Cerebellar cortex (tissue), 1 donor: ENCODE measurements around the gene GLO1.
A peak's percentile ranks its signal among the peaks of the same experiment; 100 is the strongest.

Experiments
- DNase-seq: peaks from one replicate; pipeline ENCODE4 v3.0.0-alpha.2; 2015; ENCODE audit warnings: low spot score

GLO1 gene

GRCh38 chr6:38671885-38672467 is 31.0 kb downstream of the GLO1 start:
- peak; percentile 68 for DNase-seq

GRCh38 chr6:38658418-38659167 is 44.4 kb downstream of the GLO1 start:
- no peak for DNase-seq

GRCh38 chr6:38656896-38657295 is 46.0 kb downstream of the GLO1 start:
- DNase-seq: no peak

DNA sequence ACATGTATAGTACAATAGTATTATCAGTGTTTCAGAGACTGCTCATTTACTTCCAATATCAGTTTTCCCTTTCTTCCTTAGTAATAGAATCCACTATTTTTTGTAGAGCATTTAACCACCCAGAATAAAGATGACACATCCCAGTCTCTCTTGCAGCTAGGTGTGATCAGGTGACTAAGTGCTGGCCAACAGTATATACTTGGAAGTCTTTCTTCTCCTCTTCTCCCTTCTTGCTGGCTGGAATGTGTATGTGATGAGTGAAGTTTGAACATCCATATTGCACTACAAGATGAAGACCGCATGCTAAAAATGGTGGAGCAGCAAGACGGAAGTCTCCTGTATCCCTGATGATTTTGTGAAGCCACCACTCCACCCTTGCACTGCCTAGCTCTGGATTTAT is 48.7 kb downstream of the GLO1 start:
- no peak for DNase-seq

- no peak for DNase-seq
Measured at GRCh38 chr6:38651121-38651784, 51.7 kb downstream of the GLO1 start.

GRCh38 chr6:38650207-38650752 is 52.7 kb downstream of the GLO1 start:
- no peak for DNase-seq

- DNase-seq: no peak
Measured at GRCh38 chr6:38649744-38650143, 53.2 kb downstream of the GLO1 start.

DNA sequence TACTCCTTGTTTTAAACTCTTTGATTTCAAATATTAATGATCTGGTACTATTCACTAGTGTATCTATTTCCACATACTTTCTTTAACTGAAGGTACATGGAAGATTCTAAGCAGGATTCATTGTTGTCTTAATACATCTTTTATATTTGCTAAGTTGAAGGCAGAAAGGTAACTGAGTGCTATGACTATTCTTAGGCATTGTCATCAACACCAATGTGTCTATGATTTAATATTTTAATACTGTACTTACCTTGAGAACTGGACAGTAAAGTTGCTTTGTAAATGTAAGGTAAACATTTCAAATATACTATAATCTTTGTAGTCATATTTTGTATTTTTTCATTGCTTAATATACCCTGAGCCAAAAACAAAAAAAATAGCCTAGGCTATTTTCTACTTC is 54.3 kb downstream of the GLO1 start:
- no peak for DNase-seq

GRCh38 chr6:38646166-38646878 is 56.6 kb downstream of the GLO1 start:
- no peak for DNase-seq

GRCh38 chr6:38644951-38645350 is 58.0 kb downstream of the GLO1 start:
- DNase-seq: peak; percentile 20

- DNase-seq: no peak
Measured at GRCh38 chr6:38640216-38640909, 62.6 kb downstream of the GLO1 start.

DNA sequence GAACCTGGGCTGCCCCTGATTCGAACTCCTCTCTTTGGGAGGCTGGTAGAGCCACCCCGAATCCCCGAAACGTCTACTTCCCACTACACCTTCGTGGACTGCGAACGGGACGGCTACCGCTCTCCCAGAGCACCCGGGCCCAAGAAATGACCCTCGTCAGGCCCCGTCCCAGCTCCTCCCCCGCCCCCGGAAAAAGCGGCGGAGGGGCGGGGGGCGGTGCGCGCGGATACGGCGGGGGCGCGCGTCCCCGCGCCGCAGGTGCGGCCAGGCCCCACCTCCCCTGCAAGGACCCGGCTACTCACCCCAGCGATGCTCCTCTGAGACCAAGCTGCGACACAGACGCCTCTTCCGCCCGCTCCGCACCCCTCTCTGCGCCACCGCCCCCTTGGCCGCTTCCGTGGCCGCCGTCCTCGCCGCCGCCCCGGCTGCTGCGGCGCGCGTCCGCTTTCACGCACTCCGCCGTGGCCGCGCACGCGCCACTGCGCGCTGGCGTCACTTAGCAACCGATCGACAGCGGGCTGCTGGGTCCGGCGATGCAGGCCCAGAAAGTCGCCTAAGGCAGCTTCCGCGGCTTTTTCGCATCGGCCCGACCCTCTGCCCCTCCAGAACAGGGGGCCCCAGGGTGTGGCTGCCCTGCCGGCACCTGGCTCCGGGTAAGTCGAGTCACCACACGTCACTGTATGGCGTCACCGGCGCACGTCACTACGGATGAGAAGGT is 63.3 kb downstream of the GLO1 start, which contains the start of gene BTBD9:
Gene BTBD9, minus strand, starts transcription at position 432 of the 718 bp plus-strand sequence.
- DNase-seq: peak; percentile 83

DNA sequence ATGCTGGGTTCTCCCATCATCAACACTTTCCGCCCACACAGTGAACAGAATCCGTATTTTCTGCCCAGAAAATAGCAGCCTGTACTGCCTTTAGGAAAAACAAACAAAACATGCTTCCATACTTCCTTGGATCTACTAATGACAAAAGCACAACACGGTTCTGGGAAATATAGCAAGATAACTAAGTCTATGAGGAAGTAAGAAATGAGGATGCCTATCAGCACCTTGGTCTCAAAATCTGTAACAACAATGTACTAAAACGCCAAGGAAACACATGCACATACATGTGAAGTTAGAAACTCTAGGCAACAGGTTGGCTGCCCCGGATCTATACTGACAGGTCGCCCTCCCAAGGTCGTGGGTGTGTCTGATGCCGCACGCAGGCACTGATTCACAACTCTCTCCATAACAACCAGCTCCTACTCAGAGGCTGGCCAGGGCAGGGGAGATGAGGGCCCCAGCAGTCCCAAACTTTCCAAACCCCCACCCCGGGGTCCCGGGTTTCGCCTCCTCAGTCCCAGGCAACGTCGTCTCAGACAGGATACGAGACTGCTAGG is 63.9 kb downstream of the GLO1 start:
- DNase-seq: peak; percentile 36

- no peak for DNase-seq
Measured at GRCh38 chr6:38637756-38638155, 65.2 kb downstream of the GLO1 start.

GRCh38 chr6:38636027-38636426 is 66.9 kb downstream of the GLO1 start:
- no peak for DNase-seq

GRCh38 chr6:38634518-38634917 is 68.4 kb downstream of the GLO1 start:
- DNase-seq: no peak

DNA sequence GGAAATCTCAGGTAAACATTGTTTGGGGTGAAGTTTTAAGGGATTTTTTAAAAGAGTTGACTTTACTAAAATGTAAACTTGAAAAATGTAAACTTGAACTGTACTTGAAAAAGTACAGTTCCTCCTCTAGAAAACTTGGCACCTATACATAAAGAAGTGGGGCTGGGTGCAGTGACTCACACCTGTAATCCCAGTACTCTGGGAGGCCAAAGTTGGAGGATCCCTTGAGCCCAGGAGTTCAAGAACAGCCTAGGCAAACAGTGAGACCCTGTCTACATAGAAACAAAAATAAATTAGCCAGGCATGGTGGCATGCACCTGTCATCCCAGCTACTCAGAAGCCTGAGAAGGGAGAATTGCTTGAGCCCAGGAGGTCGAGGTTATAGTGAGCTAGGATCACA is 70.5 kb downstream of the GLO1 start:
- no peak for DNase-seq

DNA sequence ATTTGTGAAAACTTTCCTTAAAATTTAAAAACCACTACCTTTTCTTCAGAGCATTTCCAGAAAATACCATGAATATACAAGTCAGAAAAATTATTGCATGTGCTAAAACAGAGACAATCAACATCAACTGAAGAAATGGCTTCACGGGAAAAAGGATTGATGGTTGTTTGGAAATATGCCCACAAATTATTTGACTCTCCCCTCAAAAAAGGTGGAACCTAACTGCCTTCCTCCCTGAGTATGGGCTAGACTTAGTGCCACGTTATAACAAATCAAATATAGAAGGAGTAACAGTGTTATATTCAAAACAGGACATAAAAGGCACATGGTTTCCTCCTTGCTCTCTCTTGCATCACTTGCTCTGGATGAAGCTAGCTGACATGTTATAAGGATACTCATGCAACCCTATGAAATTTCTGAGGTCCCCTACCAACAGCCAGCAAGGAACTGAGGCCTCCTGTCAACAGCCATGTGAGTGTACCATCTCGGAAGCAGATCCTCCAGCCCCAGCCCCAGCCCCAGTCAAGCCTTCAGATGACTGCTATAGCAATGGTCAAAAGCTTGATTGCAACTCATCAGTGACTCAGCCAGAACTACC is 71.7 kb downstream of the GLO1 start:
- DNase-seq: no peak
